SH-SY5Y (cell line): ENCODE data around the gene LTBP1.

Experiments
- GATA2 ChIP-seq: IDR thresholded peaks from 2 replicates; pipeline ENCODE4 v1.6.1; 2011; ENCODE audit warnings: mild to moderate bottlenecking, low read depth, low read length
- GATA3 ChIP-seq: IDR thresholded peaks from 2 replicates; pipeline ENCODE4 v1.6.1; 2011; ENCODE audit warnings: low read depth, mild to moderate bottlenecking, low read length, moderate library complexity

DNA sequence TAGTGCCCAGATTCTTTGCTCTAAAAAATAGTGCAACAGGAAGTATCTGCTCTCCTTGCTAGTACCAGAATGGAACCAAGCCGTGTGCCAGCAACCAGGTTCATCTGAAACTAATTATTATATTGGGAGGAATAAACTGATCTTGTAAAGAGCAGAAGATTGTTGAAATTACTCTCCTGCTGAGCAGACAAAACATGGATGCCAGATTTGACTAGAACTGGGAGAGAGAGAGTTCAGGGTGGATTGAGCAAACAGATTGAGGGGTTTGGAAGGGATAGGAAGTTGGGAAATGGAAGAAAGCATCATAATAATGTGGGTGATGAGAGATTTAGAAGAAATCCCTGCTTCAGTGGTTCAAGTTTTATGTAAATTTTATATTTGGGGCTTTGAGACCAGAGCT lies 369.6 kb downstream of the LTBP1 start:
- no peak for TF ChIP-seq GATA2
- no peak for TF ChIP-seq GATA3
